ENCODE measurements around the gene DCDC2B. TPM values are rescaled to one million over a fixed set of nuclear protein-coding genes. Genes with fewer than 3 reads are reported as not detected.
A peak's percentile ranks its signal among the peaks of the same experiment; 100 is the strongest.

DCDC2B gene
- total and polyA plus RNA-seq, 9 of the 15 experiments (the other 6 are each of a cell fraction or from before 2014, with no cell fraction given) = not detected

- TF ChIP-seq, protein P1, sequence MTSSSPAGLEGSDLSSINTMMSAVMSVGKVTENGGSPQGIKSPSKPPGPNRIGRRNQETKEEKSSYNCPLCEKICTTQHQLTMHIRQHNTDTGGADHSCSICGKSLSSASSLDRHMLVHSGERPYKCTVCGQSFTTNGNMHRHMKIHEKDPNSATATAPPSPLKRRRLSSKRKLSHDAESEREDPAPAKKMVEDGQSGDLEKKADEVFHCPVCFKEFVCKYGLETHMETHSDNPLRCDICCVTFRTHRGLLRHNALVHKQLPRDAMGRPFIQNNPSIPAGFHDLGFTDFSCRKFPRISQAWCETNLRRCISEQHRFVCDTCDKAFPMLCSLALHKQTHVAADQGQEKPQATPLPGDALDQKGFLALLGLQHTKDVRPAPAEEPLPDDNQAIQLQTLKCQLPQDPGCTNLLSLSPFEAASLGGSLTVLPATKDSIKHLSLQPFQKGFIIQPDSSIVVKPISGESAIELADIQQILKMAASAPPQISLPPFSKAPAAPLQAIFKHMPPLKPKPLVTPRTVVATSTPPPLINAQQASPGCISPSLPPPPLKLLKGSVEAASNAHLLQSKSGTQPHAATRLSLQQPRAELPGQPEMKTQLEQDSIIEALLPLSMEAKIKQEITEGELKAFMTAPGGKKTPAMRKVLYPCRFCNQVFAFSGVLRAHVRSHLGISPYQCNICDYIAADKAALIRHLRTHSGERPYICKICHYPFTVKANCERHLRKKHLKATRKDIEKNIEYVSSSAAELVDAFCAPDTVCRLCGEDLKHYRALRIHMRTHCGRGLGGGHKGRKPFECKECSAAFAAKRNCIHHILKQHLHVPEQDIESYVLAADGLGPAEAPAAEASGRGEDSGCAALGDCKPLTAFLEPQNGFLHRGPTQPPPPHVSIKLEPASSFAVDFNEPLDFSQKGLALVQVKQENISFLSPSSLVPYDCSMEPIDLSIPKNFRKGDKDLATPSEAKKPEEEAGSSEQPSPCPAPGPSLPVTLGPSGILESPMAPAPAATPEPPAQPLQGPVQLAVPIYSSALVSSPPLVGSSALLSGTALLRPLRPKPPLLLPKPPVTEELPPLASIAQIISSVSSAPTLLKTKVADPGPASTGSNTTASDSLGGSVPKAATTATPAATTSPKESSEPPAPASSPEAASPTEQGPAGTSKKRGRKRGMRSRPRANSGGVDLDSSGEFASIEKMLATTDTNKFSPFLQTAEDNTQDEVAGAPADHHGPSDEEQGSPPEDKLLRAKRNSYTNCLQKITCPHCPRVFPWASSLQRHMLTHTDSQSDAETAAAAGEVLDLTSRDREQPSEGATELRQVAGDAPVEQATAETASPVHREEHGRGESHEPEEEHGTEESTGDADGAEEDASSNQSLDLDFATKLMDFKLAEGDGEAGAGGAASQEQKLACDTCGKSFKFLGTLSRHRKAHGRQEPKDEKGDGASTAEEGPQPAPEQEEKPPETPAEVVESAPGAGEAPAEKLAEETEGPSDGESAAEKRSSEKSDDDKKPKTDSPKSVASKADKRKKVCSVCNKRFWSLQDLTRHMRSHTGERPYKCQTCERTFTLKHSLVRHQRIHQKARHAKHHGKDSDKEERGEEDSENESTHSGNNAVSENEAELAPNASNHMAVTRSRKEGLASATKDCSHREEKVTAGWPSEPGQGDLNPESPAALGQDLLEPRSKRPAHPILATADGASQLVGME (CRISPR knock-in tag; IDR thresholded peaks at IDR 0.05) = no peak
- TF ChIP-seq ZNF766 (CRISPR knock-in tag; conservative IDR thresholded peaks at IDR 0.05) = no peak
- TF ChIP-seq, protein P2, sequence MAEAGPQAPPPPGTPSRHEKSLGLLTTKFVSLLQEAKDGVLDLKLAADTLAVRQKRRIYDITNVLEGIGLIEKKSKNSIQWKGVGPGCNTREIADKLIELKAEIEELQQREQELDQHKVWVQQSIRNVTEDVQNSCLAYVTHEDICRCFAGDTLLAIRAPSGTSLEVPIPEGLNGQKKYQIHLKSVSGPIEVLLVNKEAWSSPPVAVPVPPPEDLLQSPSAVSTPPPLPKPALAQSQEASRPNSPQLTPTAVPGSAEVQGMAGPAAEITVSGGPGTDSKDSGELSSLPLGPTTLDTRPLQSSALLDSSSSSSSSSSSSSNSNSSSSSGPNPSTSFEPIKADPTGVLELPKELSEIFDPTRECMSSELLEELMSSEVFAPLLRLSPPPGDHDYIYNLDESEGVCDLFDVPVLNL (CRISPR knock-in tag; IDR thresholded peaks at IDR 0.05; ENCODE audit: low read depth) = no peak
- TF ChIP-seq CEBPZ (IDR thresholded peaks at IDR 0.05; ENCODE audit: borderline replicate concordance, low read depth, low read length) = no peak
- no peak for TF ChIP-seq SMAD2 (IDR thresholded peaks at IDR 0.05; ENCODE audit: low read depth, low read length)
- no peak for TF ChIP-seq RUNX1 (IDR thresholded peaks at IDR 0.05; ENCODE audit: low read depth)
- TF ChIP-seq MTA1 (IDR thresholded peaks at IDR 0.05; ENCODE audit: borderline replicate concordance) = no peak
- TF ChIP-seq, protein P3, sequence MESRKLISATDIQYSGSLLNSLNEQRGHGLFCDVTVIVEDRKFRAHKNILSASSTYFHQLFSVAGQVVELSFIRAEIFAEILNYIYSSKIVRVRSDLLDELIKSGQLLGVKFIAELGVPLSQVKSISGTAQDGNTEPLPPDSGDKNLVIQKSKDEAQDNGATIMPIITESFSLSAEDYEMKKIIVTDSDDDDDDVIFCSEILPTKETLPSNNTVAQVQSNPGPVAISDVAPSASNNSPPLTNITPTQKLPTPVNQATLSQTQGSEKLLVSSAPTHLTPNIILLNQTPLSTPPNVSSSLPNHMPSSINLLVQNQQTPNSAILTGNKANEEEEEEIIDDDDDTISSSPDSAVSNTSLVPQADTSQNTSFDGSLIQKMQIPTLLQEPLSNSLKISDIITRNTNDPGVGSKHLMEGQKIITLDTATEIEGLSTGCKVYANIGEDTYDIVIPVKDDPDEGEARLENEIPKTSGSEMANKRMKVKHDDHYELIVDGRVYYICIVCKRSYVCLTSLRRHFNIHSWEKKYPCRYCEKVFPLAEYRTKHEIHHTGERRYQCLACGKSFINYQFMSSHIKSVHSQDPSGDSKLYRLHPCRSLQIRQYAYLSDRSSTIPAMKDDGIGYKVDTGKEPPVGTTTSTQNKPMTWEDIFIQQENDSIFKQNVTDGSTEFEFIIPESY (CRISPR knock-in tag; IDR thresholded peaks at IDR 0.05) = no peak
- 0 out of 2 replicates have a peak, but pooled peaks have one; percentile 28 for TF ChIP-seq ZBED1 (IDR thresholded peaks at IDR 0.05)
- TF ChIP-seq TAF15 (IDR thresholded peaks at IDR 0.05; ENCODE audit: low read depth, low read length) = no peak
- TF ChIP-seq CBX5 (IDR thresholded peaks at IDR 0.05; ENCODE audit: borderline replicate concordance, low read depth) = no peak
- TF ChIP-seq ZNF217 (CRISPR knock-in tag; IDR thresholded peaks at IDR 0.05) = no peak
- TF ChIP-seq SREBF2 (CRISPR knock-in tag; IDR thresholded peaks at IDR 0.05) = no peak
- no peak for TF ChIP-seq ZFPM2 (CRISPR knock-in tag; IDR thresholded peaks at IDR 0.05)
- TF ChIP-seq BACH1 (tag; IDR thresholded peaks at IDR 0.05) = no peak
- no peak for TF ChIP-seq RBM34 (IDR thresholded peaks at IDR 0.05; ENCODE audit: borderline replicate concordance, insufficient read depth, low read length)
These were observed 13.3 kb downstream of the DCDC2B start, which contains the start of the genes EIF3I and TMEM234 (continued) for GRCh38 chr1:32221980-32222755.

Measured in K562 (cell line).